Measurements from ENCODE around the gene ASPSCR1. TPM values are rescaled to one million over a fixed set of nuclear protein-coding genes. Genes with fewer than 3 reads are reported as not detected.

Gene ASPSCR1
- total and polyA plus RNA-seq, 9 of the 15 experiments (the other 6 are each of a cell fraction or from before 2014, with no cell fraction given), result 0.90 to 36.9 (median 11.6) TPM

GRCh38 chr17:81927653-81928543 lies 49.5 kb upstream of the ASPSCR1 start, which contains the start of gene MAFG (continued):
- no peak for TF ChIP-seq ZKSCAN8 (CRISPR knock-in tag; IDR thresholded peaks at IDR 0.05)
- peak; percentile 60; the same call in 1 of the 2 replicates for TF ChIP-seq CGGBP1 (CRISPR knock-in tag; IDR thresholded peaks at IDR 0.05)
- TF ChIP-seq IRF9 (tag; IDR thresholded peaks at IDR 0.05), result no peak
- no peak for TF ChIP-seq NBN (IDR thresholded peaks at IDR 0.05; ENCODE audit: low read depth)
- TF ChIP-seq MAZ (CRISPR knock-in tag; conservative IDR thresholded peaks at IDR 0.05 in 1 of 2, IDR thresholded peaks at IDR 0.05 in 1 of 2), result peak; percentile 60 to 76; a peak in 3 of 4 replicates

GRCh38 chr17:81928544-81929252 lies 48.7 kb upstream of the ASPSCR1 start:
- H3K9me3 ChIP-seq (replicated peaks; ENCODE audit: control insufficient read depth, insufficient read depth, low read depth, low read length), result no peaks in the 10 kb centered on the region
- POLR2A ChIA-PET, result interaction anchor here (0.6 to 3.8 kb wide), 11 partner anchors 8 to 719 kb away, joined by 3 to 21 read pairs (median 3); partner anchors contain the start of gene PYCR1
- intact Hi-C loops (cut with micrococcal nuclease), result no loop called here
- H3K79me2 ChIP-seq (ENCODE audit: control insufficient read depth, insufficient read depth, low read length), result peaks cover 54% of the 10 kb centered on the region
- peak overlapping the region; percentile 76 to 95 for H3K9ac ChIP-seq (ENCODE audit: insufficient read depth in 1 of 2, low read depth in 2 of 2, low read length in 2 of 2)
- BruUV-seq (replicated peaks), result TSS peak; percentile 48
- peaks cover 48 to 96% of the 10 kb centered on the region in 2 experiments for H3K4me1 ChIP-seq (replicated peaks in 1 of 2; ENCODE audit: control insufficient read depth in 2 of 2, insufficient read depth in 2 of 2, low read length in 2 of 2)
- peak overlapping the region; percentile 86 for H2AFZ ChIP-seq (ENCODE audit: low read depth, low read length)
- CTCF ChIA-PET (ENCODE audit: low intra/inter-chr PET ratio), result interaction anchor here (0.6 kb wide), 1 partner anchor 109 kb away, joined by 3 read pairs; the partner anchor contains the start of gene DCXR
- H4K20me1 ChIP-seq (replicated peaks; ENCODE audit: control insufficient read depth, insufficient read depth, low read length), result peaks cover 14% of the 10 kb centered on the region
- FAIRE-seq, result no peak
- H3K9me1 ChIP-seq (ENCODE audit: control insufficient read depth, insufficient read depth, low read length), result peaks cover 9% of the 10 kb centered on the region
- 28% methylated on average over 36 of the region's 44 CpGs for WGBS (ENCODE audit: insufficient coverage, low coverage, missing lambda C conversion rate)
- ATAC-seq, result peak; percentile 0; the same call in 1 of the 3 replicates
- peak overlapping the region; percentile 89 for H3K4me2 ChIP-seq (ENCODE audit: insufficient read depth, low read length)
- peak overlapping the region; percentile 81 for H3K4me3 ChIP-seq
- in situ Hi-C loops (cut with MboI), result no loop called here
- no peaks in the 10 kb centered on the region for H3K27me3 ChIP-seq (ENCODE audit: control insufficient read depth in 2 of 2, insufficient read depth in 2 of 2, low read length in 2 of 2)
- H3K36me3 ChIP-seq (ENCODE audit: control insufficient read depth, insufficient read depth, low read length), result peaks cover 13% of the 10 kb centered on the region; the same call in 2 of the 3 replicates
- DNase-seq (ENCODE audit: extremely low read depth in 1 of 4, low spot score in 3 of 4), result no peak
- peak overlapping the region; percentile 70 for H3K27ac ChIP-seq (ENCODE audit: extremely low read depth, low read depth, low read length)
- TF ChIP-seq SMARCA5 (IDR thresholded peaks at IDR 0.05) (0 out of 2 replicates have a peak, but pooled peaks have one; percentile 38), ZNF707 (CRISPR knock-in tag; conservative IDR thresholded peaks at IDR 0.05) (no peak), HNRNPL (IDR thresholded peaks at IDR 0.05; ENCODE audit: low read depth, low read length) (0 out of 2 replicates have a peak, but pooled peaks have one; percentile 54), EP400 (IDR thresholded peaks at IDR 0.05) (peak; percentile 3; the same call in 1 of the 2 replicates), ZNF124 (CRISPR knock-in tag; IDR thresholded peaks at IDR 0.05) (0 out of 2 replicates have a peak, but pooled peaks have one; percentile 27), RBBP5 (IDR thresholded peaks at IDR 0.05; ENCODE audit: borderline replicate concordance, insufficient read depth, low read length, poor library complexity, severe bottlenecking) (peak; percentile 18), PATZ1 (CRISPR knock-in tag; IDR thresholded peaks at IDR 0.05; ENCODE audit: borderline replicate concordance) (no peak)

Data from K562 (cell line).